ENCODE data around the gene MORN5. TPM values are rescaled to one million over a fixed set of nuclear protein-coding genes. Genes with fewer than 3 reads are reported as not detected.

MORN5 gene
- total RNA-seq, 2 experiments from 2014 or later, result not detected

GRCh38 chr9:122140368-122141193 is 19.1 kb upstream of the MORN5 start:
- ATAC-seq (ENCODE audit: low read depth) (no peak), DNase-seq (no peak)
- Mint-ChIP-seq H3K27ac (no peak overlapping the region), H3K27me3 (no peaks in the 10 kb centered on the region), H3K4me1 (no peaks in the 10 kb centered on the region), H3K9me3 (no peaks in the 10 kb centered on the region), H3K36me3 (peaks cover 15% of the 10 kb centered on the region), H3K4me3 (no peak overlapping the region)
- POLR2A ChIA-PET, result no interaction called here

DNA sequence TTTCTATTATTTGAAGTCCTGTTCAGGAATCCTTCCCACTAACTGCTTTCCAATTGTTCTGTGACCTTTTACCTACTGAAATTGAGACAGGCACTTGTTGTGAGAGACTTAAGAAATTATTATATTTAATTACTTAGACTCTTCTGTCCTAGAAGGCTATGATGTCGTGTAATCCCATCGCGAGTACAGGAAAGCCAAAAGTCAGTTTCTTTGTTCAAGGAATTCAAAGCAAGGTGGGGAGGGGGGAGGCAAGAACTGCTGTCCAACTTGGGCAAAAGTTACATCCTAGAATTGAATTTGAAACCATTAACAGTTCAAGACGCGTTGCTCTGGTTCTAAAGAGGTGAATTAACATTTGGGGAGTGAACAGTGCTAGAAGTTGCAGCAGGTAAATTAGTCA is 18.0 kb upstream of the MORN5 start:
- POLR2A ChIA-PET, result no interaction called here
- H3K9me3 Mint-ChIP-seq, result no peaks in the 10 kb centered on the region
- no peaks in the 10 kb centered on the region for H3K27me3 Mint-ChIP-seq
- DNase-seq (no peak), ATAC-seq (ENCODE audit: low read depth) (no peak)
- no peak overlapping the region for H3K27ac Mint-ChIP-seq
- H3K4me1 Mint-ChIP-seq, result no peaks in the 10 kb centered on the region
- H3K36me3 Mint-ChIP-seq, result peaks cover 16% of the 10 kb centered on the region
- H3K4me3 Mint-ChIP-seq, result no peak overlapping the region

DNA sequence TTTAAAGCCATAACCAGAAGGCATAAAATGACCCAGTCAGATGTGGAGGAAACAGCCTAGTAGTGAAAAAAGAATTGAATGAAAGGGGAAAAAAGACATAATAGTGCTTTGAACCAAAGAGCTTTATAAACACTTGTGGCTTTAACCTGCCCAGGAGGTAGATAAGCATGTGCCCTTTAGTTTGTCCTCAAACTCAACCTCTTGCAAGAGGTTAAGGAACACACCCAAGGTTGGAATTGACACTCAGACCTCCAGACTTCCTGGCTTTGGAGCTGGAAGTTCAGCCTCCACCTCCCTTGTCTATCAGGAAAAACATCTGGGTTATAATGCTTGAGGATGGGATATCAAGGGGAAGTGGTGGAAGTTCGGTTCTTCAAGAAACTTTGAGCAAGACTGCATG is 16.4 kb upstream of the MORN5 start:
- H3K27me3 Mint-ChIP-seq, result no peaks in the 10 kb centered on the region
- no peaks in the 10 kb centered on the region for H3K9me3 Mint-ChIP-seq
- H3K27ac Mint-ChIP-seq, result no peak overlapping the region
- POLR2A ChIA-PET, result no interaction called here
- peaks cover 21% of the 10 kb centered on the region for H3K36me3 Mint-ChIP-seq
- H3K4me1 Mint-ChIP-seq, result no peaks in the 10 kb centered on the region
- DNase-seq, result no peak
- ATAC-seq (ENCODE audit: low read depth), result no peak
- no peak overlapping the region for H3K4me3 Mint-ChIP-seq

DNA sequence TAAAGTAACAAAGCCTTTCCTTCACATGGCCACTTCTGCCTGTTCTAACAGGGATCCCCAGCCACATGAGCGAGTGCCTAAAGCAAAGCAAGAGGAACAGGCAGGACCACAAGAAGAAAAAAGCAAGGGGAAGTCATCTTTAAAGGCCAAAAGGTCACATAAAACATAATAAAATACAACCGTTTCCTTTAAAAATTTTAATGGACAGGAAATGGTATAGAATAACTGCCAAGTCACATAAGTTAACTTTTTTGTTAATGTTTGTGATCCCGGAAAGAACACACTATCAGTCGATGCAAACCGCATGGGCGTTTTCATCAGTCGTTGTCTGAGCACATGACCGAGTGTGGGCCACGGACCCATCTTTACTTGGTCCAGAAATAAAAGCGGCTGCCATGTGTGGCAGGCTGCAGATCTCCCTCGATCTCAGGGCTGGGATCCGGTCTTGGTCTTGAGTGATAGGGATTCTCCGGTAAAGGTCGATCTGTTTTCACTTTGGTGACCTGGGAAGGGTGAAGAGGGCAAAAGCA is 15.8 kb upstream of the MORN5 start:
- H3K27ac Mint-ChIP-seq, result no peak overlapping the region
- POLR2A ChIA-PET, result no interaction called here
- no peak overlapping the region for H3K4me3 Mint-ChIP-seq
- no peaks in the 10 kb centered on the region for H3K27me3 Mint-ChIP-seq
- peaks cover 21% of the 10 kb centered on the region for H3K36me3 Mint-ChIP-seq
- DNase-seq, result no peak
- ATAC-seq (ENCODE audit: low read depth), result no peak
- H3K9me3 Mint-ChIP-seq, result no peaks in the 10 kb centered on the region
- H3K4me1 Mint-ChIP-seq, result no peaks in the 10 kb centered on the region

DNA sequence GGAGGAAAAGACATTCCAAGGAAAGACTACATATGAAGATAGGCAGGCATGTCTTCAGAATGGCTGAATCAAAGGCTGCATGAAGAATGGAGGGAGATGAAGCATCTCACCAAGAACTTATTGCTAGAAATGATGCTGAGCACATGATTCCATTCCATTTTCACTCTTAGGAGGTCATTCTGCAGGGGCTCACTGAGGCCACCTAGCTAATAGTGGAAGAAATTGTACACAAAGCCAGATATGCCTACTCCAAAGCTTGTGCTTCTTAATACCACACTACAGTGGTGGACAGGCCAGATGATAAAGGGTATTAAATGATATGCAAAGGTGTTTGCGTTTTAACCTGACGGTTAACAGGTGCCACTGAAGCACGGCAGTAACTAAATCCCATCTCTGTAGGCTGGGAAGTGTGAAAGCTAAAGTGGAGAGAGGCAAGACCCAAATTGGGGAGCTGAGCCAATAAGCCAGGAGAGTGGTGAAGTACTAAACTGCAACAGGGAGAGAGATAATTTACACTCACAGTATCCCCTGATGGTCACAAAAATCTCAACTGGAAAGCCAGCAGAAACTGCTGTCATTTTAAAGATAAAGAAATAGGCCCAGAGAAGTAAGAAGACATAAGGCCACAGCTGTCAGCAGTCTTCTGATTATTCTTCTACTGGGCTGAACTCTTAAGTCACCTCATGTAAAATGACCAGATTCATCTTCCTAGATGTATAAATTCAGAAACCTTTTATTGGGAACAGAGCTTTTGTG is 14.7 kb upstream of the MORN5 start:
- Mint-ChIP-seq H3K36me3 (peaks cover 21% of the 10 kb centered on the region), H3K27ac (no peak overlapping the region), H3K27me3 (no peaks in the 10 kb centered on the region), H3K4me3 (no peak overlapping the region), H3K4me1 (no peaks in the 10 kb centered on the region), H3K9me3 (no peaks in the 10 kb centered on the region)
- no peak for DNase-seq
- no peak for ATAC-seq (ENCODE audit: low read depth)
- POLR2A ChIA-PET, result no interaction called here

DNA sequence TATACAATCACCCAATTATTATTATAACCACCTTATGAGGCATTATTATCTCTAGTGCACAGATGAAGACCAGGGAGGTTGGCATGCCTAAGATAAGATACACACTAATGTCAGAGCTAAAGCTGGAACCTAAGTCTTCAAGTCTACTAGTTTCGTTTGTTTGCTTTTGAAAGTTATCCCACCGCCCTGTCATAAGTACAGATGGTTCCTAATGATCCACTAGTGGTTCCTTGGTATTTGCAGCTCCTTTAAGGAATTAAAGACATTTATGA is 14.2 kb upstream of the MORN5 start:
- H3K4me1 Mint-ChIP-seq, result no peaks in the 10 kb centered on the region
- no peak overlapping the region for H3K4me3 Mint-ChIP-seq
- POLR2A ChIA-PET, result no interaction called here
- H3K27ac Mint-ChIP-seq, result no peak overlapping the region
- ATAC-seq (ENCODE audit: low read depth), result no peak
- no peaks in the 10 kb centered on the region for H3K9me3 Mint-ChIP-seq
- H3K27me3 Mint-ChIP-seq, result no peaks in the 10 kb centered on the region
- H3K36me3 Mint-ChIP-seq, result peaks cover 21% of the 10 kb centered on the region
- DNase-seq, result no peak

DNA sequence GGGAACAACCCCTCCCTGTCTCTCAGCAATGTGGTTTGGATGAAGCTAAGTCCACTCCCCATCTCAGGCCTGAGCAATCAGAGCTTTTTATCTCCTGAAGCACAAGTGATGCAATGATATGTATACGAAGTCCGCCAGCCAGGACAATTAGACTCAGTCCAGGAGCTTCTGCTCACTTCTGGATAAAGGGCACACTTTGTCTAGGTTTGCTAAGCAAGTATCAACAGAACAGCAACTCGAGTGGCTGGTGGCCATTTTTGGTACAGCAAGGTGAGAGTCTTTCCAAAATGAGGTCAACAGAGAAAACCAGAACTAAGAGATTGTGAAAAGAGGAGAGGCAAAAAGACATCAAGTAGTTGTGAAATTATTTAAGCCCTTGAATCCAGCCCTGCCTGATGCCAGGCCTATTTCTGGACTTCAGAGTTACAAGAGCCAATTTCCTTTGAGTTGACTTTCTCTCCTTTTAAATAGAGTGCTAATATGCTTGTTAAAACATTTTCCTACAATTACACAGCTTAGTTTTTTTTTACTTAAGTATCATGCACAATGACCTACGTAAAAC is 8.4 kb upstream of the MORN5 start:
- Mint-ChIP-seq H3K9me3 (no peaks in the 10 kb centered on the region), H3K36me3 (peaks cover 9% of the 10 kb centered on the region), H3K4me1 (peaks cover 9% of the 10 kb centered on the region), H3K4me3 (no peak overlapping the region), H3K27ac (no peak overlapping the region), H3K27me3 (no peaks in the 10 kb centered on the region)
- no peak for DNase-seq
- POLR2A ChIA-PET, result no interaction called here
- no peak for ATAC-seq (ENCODE audit: low read depth)

GRCh38 chr9:122155796-122156195 is 3.9 kb upstream of the MORN5 start:
- Mint-ChIP-seq H3K9me3 (no peaks in the 10 kb centered on the region), H3K4me1 (peaks cover 30% of the 10 kb centered on the region), H3K4me3 (no peak overlapping the region), H3K36me3 (peaks cover 7% of the 10 kb centered on the region), H3K27ac (no peak overlapping the region), H3K27me3 (peaks cover 5% of the 10 kb centered on the region)
- ATAC-seq (ENCODE audit: low read depth) (no peak), DNase-seq (no peak)
- POLR2A ChIA-PET, result no interaction called here

GRCh38 chr9:122158202-122158601 is 1.5 kb upstream of the MORN5 start:
- Mint-ChIP-seq H3K4me3 (peak overlapping the region; percentile 0), H3K27ac (no peak overlapping the region), H3K27me3 (peaks cover 10% of the 10 kb centered on the region), H3K4me1 (peaks cover 27% of the 10 kb centered on the region), H3K36me3 (peaks cover 3% of the 10 kb centered on the region), H3K9me3 (peaks cover 5% of the 10 kb centered on the region)
- ATAC-seq (ENCODE audit: low read depth) (no peak), DNase-seq (no peak)
- POLR2A ChIA-PET, result interaction anchor here (0.7 to 1.0 kb wide), 2 partner anchors 56 to 639 kb away, joined by 3 read pairs; no protein-coding TSS in a partner anchor

DNA sequence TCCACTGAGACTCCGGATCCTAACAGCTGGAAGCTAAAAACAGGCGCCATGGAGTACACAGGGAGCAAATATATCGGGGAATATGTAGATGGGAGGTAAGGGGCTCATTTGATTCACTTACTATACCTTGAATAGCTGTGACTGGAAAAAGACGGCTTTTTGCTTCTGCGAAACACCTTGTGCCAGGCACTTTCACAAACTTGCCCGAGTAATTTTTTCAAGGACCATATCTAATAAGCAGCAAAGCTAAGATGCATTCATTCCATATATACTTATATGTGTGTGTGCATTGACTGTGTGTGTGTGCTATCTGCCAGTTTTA is 178 bp downstream of the MORN5 start:
- H3K4me3 Mint-ChIP-seq, result peak overlapping the region; percentile 95
- H3K27me3 Mint-ChIP-seq, result peaks cover 16% of the 10 kb centered on the region
- DNase-seq, result no peak
- H3K27ac Mint-ChIP-seq, result peak overlapping the region; percentile 95
- H3K9me3 Mint-ChIP-seq, result peaks cover 5% of the 10 kb centered on the region
- peaks cover 3% of the 10 kb centered on the region for H3K36me3 Mint-ChIP-seq
- POLR2A ChIA-PET, result interaction anchor here (0.6 to 1.4 kb wide), 3 partner anchors 11 to 105 kb away, joined by 3 to 6 read pairs (median 4); partner anchors contain the start of genes MRRF and RBM18
- ATAC-seq (ENCODE audit: low read depth), result no peak
- H3K4me1 Mint-ChIP-seq, result peaks cover 24% of the 10 kb centered on the region

DNA sequence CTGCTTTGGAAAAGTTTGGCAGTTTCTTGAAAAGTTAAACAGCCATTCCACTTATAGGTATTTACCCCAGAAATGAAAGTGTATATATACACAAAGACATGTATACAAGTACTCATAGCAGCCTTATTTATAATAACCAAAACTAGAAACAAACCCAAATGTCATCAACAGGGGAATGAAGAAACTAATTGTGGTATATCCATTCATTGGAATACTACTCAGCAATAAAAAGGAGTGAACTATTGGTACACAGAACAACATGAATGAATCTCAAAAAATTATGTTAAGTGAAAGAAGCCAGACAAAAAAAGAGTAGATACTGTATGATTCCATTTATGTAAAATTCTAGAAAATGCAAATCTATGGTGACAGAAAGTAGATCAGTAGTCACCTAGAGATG is 2.7 kb downstream of the MORN5 start:
- H3K27me3 Mint-ChIP-seq, result peaks cover 20% of the 10 kb centered on the region
- peaks cover 5% of the 10 kb centered on the region for H3K9me3 Mint-ChIP-seq
- no peak overlapping the region for H3K27ac Mint-ChIP-seq
- no peak overlapping the region for H3K4me3 Mint-ChIP-seq
- DNase-seq, result no peak
- peaks cover 16% of the 10 kb centered on the region for H3K4me1 Mint-ChIP-seq
- peaks cover 2% of the 10 kb centered on the region for H3K36me3 Mint-ChIP-seq
- no peak for ATAC-seq (ENCODE audit: low read depth)
- POLR2A ChIA-PET, result no interaction called here

DNA sequence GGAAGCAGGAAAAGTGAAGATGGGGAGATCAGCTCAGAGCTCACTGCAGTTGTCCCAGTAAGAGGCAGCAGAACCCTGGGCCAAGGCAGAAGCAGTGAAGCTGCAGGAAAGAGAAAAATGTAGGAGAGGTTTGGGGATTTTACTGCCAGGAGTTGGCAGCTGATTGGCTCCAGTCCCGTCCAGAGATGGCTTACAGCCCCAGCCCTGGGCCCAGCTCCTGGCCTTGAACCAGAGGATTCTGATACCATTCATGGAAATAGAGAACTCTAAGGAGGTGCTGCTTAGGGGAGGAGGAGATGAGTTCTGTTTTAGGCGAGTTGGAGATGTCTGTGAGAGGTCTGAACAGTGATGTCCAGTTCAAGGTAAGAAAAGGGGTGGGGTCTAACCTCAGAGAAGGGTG is 4.6 kb downstream of the MORN5 start:
- peaks cover 8% of the 10 kb centered on the region for H3K4me1 Mint-ChIP-seq
- DNase-seq (no peak), ATAC-seq (ENCODE audit: low read depth) (no peak)
- no peaks in the 10 kb centered on the region for H3K36me3 Mint-ChIP-seq
- no peak overlapping the region for H3K4me3 Mint-ChIP-seq
- H3K27ac Mint-ChIP-seq, result no peak overlapping the region
- peaks cover 5% of the 10 kb centered on the region for H3K9me3 Mint-ChIP-seq
- H3K27me3 Mint-ChIP-seq, result peaks cover 20% of the 10 kb centered on the region
- POLR2A ChIA-PET, result interaction anchor here (0.6 kb wide), 1 partner anchor 161 kb away, joined by 7 read pairs; no protein-coding TSS in a partner anchor

DNA sequence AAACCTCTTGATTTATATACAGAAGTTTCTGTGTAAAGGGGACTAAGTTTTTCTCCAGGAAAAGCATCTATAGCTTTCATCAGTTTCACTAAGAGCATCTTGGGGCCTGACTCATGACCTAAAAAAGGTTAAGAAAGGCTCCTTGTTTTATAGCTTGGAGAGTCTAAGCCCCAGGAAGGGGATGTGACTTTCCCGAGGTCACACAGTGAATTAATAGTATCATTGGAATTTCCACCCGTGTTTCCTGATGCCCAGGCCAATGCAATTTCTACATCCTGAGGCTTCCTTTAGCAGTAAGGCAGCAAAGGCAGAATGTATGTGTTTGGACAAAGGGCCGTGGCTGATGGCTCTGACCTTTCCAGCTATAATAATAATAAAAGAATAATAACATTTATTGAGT is 8.6 kb downstream of the MORN5 start:
- H3K9me3 Mint-ChIP-seq, result no peaks in the 10 kb centered on the region
- POLR2A ChIA-PET, result no interaction called here
- DNase-seq (no peak), ATAC-seq (ENCODE audit: low read depth) (no peak)
- H3K27me3 Mint-ChIP-seq, result peaks cover 29% of the 10 kb centered on the region
- H3K27ac Mint-ChIP-seq, result no peak overlapping the region
- H3K36me3 Mint-ChIP-seq, result no peaks in the 10 kb centered on the region
- H3K4me3 Mint-ChIP-seq, result no peak overlapping the region
- no peaks in the 10 kb centered on the region for H3K4me1 Mint-ChIP-seq

DNA sequence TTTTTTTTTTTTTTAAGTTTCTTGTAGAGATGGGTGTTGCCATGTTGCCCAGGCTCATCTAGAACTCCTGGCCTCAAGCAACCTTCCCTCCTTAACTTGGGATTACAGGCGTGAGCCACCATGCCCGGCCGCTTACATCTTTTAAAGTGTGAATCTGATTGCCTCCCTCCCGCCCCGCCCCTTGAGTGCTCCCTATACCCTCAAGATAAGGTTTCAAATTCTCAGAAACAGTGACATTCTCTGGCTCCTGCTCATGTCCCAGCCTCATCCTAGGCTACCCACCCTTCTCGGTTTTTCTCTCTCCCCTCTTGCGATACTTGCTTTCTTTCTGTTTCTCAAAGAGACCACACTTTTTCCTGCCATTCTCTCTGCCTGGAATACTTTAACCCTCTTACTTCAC is 12.4 kb downstream of the MORN5 start:
- Mint-ChIP-seq H3K9me3 (no peaks in the 10 kb centered on the region), H3K4me1 (no peaks in the 10 kb centered on the region), H3K4me3 (no peak overlapping the region), H3K36me3 (no peaks in the 10 kb centered on the region), H3K27me3 (peaks cover 31% of the 10 kb centered on the region), H3K27ac (no peak overlapping the region)
- ATAC-seq (ENCODE audit: low read depth) (no peak), DNase-seq (no peak)
- POLR2A ChIA-PET, result interaction anchor here (0.6 kb wide), 1 partner anchor 35 kb away, joined by 3 read pairs; no protein-coding TSS in a partner anchor
